PC-3 (cell line): Measurements from ENCODE around the gene ADAM12.

Experiments used
- EZH2 ChIP-seq: fragments of 300-600 bp; sonication (generic); IDR thresholded peaks from one replicate; pipeline ENCODE4 v1.6.1; 2017; ENCODE audit warnings: antibody characterized with exemption, mild to moderate bottlenecking, low read length; ENCODE audit not compliant: unreplicated experiment
- EZH2phosphoT487 ChIP-seq: fragments of 300-600 bp; sonication (generic); IDR thresholded peaks from 2 replicates; pipeline ENCODE4 v1.6.1; 2018; ENCODE audit warnings: mild to moderate bottlenecking, antibody characterized with exemption, low read length, borderline replicate concordance
- TF ChIP-seq, protein P1 (sequence below): fragments of 300-600 bp; sonication (generic); conservative IDR thresholded peaks from 2 replicates; pipeline ENCODE4 v1.5.1; 2017; ENCODE audit warnings: antibody characterized with exemption, low read depth, mild to moderate bottlenecking, low read length

DNA sequence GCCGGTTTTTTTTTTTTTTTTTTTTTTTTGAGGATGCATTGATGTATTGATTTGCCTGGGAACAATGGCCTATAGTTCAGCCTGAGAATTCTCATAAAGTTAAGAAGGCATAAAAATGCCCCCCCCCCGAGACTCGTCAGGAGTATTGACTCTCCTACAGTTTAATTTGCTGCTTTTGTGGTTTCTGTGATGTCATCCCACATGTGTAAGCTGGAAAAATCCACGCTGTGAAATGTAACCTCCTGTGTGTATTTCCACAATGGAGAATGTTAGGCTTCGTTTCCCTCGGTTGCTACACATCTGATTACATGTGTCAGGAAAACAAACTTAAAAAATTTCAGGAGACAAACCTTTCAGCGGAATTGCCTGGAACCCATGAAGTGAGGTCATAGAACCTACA lies 374.0 kb downstream of the ADAM12 start:
- TF ChIP-seq, protein P1, sequence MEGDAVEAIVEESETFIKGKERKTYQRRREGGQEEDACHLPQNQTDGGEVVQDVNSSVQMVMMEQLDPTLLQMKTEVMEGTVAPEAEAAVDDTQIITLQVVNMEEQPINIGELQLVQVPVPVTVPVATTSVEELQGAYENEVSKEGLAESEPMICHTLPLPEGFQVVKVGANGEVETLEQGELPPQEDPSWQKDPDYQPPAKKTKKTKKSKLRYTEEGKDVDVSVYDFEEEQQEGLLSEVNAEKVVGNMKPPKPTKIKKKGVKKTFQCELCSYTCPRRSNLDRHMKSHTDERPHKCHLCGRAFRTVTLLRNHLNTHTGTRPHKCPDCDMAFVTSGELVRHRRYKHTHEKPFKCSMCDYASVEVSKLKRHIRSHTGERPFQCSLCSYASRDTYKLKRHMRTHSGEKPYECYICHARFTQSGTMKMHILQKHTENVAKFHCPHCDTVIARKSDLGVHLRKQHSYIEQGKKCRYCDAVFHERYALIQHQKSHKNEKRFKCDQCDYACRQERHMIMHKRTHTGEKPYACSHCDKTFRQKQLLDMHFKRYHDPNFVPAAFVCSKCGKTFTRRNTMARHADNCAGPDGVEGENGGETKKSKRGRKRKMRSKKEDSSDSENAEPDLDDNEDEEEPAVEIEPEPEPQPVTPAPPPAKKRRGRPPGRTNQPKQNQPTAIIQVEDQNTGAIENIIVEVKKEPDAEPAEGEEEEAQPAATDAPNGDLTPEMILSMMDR: no peak
- TF ChIP-seq EZH2: no peak
- TF ChIP-seq EZH2phosphoT487: no peak
